ENCODE data around the gene LRFN2.

Gene LRFN2

DNA sequence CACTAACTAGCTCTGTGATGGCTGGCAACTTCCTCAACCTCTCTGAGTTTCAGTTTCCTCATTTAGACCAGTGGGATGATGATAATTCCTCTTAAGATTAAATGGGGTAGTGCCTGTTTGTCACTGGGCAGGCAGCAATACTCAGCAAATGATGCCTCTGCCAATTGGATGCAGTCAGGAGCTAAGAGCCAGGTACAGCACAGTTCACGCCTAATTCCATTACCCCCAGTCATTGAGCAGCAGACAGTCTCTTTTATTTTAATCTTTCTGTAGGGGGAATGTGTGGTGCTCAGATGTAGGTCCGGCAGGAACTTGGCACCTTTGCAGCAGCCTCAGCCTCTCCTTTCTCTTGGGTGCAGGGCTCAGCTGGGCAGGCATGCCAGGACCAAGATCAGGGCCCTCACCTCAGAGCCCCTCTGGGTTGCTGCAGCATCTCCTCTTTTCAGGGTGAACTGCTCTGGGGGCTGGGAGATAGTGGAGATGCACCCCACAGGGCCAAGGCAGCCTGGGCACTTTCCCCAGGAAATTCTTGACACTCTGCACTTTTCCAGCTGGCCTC is 243.8 kb downstream of the LRFN2 start:
- Mint-ChIP-seq H3K27me3 (no peaks in the 10 kb centered on the region), H3K4me3 (no peak overlapping the region), H3K4me1 (ENCODE audit: low read depth) (no peaks in the 10 kb centered on the region), H3K36me3 (ENCODE audit: low read depth) (no peaks in the 10 kb centered on the region), H3K27ac (no peak overlapping the region), H3K9me3 (no peaks in the 10 kb centered on the region)

DNA sequence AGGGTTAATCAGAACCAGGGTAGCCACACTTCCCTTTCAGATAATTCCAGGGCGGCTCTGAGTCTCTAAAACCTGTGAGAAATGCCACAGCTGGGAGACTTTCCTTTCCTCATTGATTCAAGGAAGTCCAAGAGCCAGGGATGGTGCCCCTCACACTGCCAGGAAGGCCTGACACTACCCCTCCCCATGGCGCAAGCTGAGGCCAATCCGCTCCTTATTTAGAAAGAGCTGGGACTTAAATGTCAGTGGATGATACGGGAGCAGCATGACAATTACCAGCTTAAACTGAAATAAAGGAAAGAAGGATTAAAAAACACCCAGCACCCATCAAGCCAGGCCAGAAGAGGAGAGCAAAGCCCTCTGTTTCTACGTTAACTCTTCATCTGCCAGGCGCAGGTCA is 244.4 kb downstream of the LRFN2 start:
- H3K4me3 Mint-ChIP-seq = no peak overlapping the region
- H3K4me1 Mint-ChIP-seq (ENCODE audit: low read depth) = no peaks in the 10 kb centered on the region
- no peaks in the 10 kb centered on the region for H3K9me3 Mint-ChIP-seq
- no peaks in the 10 kb centered on the region for H3K27me3 Mint-ChIP-seq
- no peak overlapping the region for H3K27ac Mint-ChIP-seq
- H3K36me3 Mint-ChIP-seq (ENCODE audit: low read depth) = no peaks in the 10 kb centered on the region

DNA sequence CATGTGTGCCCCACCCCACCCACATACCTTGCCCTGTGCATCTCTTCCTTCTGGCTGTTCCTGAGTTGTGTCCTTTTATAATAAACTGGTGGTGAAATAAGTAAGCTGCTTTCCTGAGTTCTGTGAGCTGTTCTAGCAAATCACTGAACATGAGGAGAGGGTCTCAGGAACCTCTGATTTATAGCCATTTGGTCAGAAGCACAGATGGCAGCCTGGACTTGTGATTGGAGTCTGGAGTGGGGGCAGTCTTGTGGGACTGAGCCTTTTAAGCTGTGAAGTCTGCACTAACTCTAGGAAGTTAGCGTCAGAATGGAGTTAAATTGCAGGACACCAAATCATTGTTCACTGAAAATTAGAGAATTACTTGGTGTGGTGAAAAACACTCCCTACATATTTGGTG is 245.4 kb downstream of the LRFN2 start:
- Mint-ChIP-seq H3K27ac (no peak overlapping the region), H3K27me3 (no peaks in the 10 kb centered on the region), H3K9me3 (no peaks in the 10 kb centered on the region), H3K36me3 (ENCODE audit: low read depth) (no peaks in the 10 kb centered on the region), H3K4me3 (no peak overlapping the region), H3K4me1 (ENCODE audit: low read depth) (no peaks in the 10 kb centered on the region)
